Measurements from ENCODE around the gene ERFL. TPM values are rescaled to one million over a fixed set of nuclear protein-coding genes. Genes with fewer than 3 reads are reported as not detected.

The ERFL gene
- total RNA-seq, 5 donors from 2014 or later (not counting 1 experiment from before 2014, with no cell fraction given), result 5.9 to 8.5 (median 6.3) TPM

DNA sequence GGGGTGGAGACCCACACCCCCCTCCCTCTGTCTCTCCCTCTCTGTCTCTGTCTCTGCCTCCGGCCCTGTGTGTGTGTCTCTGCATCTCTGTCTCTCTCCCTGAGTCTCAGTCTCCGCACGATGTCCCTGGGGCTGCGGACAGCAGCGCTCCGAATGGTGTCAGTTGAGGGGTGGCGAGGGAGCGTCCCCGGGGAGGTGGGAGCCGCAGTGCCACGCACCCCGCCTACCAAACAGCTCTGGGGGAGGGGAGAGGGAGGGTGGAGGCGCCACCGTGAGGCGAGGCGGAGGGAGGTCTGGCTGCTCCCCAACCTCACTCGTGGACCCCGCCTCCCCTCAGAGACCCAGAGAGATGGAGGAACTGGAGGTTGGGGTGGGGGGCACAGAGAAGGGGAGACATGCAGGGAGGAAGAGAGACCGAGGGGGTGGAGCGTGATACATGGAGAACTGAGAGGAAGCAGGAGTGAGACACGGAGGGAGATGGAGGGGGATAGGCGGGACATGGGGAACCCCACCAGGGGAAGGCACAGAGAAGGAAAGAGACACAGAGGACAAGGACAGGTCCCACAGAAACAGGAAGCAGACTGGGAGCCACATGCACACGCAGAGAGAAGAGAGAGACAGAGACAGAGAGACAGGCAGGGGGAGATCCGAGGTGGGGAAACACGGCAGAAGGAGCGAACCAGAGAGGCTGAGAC lies 7.2 kb downstream of the ERFL start:
- Histone ChIP-seq H3K27me3 (replicated peaks in 1 of 2; ENCODE audit: control insufficient read depth in 2 of 2, extremely low read depth in 1 of 2, insufficient read depth in 2 of 2, low read length in 1 of 2) (peaks cover 15 to 67% of the 10 kb centered on the region in 2 experiments), H3K27ac (ENCODE audit: low read length) (no peak overlapping the region), H3K9me3 (no peaks in the 10 kb centered on the region), H3K36me3 (ENCODE audit: control insufficient read depth in 2 of 2, extremely low read depth in 1 of 2, insufficient read depth in 1 of 2, low read length in 1 of 2) (no peaks in the 10 kb centered on the region), H3K4me3 (ENCODE audit: control insufficient read depth in 1 of 2, extremely low read depth in 1 of 2, low read length in 1 of 2) (no peak overlapping the region), H3K4me1 (ENCODE audit: control insufficient read depth in 1 of 2, extremely low read depth in 1 of 2, insufficient read depth in 2 of 2, low read length in 2 of 2) (peaks cover 14 to 33% of the 10 kb centered on the region in 2 experiments)
- H3K9me3 Mint-ChIP-seq, result no peaks in the 10 kb centered on the region
- ChIA-PET POLR2A (no interaction called here), CTCF (interaction anchor here in 1 of 2 donors (0.6 kb wide), 1 partner anchor 46 kb away, joined by 3 read pairs; no protein-coding TSS in a partner anchor)
- H3K4me1 Mint-ChIP-seq, result peaks cover 14 to 21% (median 17%) of the 10 kb centered on the region in 3 donors
- WGBS (ENCODE audit: insufficient coverage), result 58% methylated on average over 11 of the region's 26 CpGs
- H3K4me3 Mint-ChIP-seq, result peak overlapping the region in 2 of 3 donors; percentile 14 to 33
- ATAC-seq (replicated peaks in 1 of 4) (no peak), DNase-seq (no peak)
- peak overlapping the region in 1 of 2 donors; percentile 31 for H3K27ac Mint-ChIP-seq
- H3K27me3 Mint-ChIP-seq, result peaks cover 8% of the 10 kb centered on the region in 2 donors
- peaks cover 4% of the 10 kb centered on the region for H3K36me3 Mint-ChIP-seq

DNA sequence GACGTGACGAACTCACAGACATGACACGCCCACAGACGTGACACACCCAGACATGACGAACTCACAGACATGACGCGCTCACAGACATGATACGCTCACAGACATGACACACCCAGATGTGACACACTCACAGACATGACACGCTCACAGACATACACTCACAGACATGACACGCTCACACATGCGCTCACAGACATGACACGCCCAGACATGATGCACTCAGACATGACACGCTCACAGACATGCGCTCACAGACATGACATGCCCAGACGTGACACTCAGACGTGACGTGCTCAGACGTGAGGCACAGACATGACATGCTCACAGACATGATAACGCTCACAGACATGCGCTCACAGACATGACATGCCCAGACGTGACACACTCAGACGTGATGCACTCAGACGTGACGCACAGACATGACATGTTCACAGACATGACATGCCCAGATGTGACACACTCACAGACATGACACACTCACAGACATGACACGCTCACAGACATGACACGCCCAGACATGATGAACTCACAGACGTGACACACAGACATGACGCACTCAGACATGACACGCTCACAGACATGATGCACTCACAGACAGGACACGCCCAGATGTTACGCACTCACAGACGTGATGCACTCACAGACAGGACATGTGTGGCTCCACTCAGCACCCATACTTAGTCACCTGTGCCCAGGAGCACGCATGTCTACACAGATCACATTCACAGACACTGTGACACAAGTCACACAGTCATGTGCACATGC lies 8.1 kb downstream of the ERFL start:
- no peak for ATAC-seq (replicated peaks in 1 of 4)
- DNase-seq, result no peak
- no peak overlapping the region for H3K4me3 Mint-ChIP-seq
- Histone ChIP-seq H3K9me3 (no peaks in the 10 kb centered on the region), H3K27ac (ENCODE audit: low read length) (no peak overlapping the region), H3K36me3 (ENCODE audit: control insufficient read depth in 2 of 2, extremely low read depth in 1 of 2, insufficient read depth in 1 of 2, low read length in 1 of 2) (no peaks in the 10 kb centered on the region), H3K27me3 (replicated peaks in 1 of 2; ENCODE audit: control insufficient read depth in 2 of 2, extremely low read depth in 1 of 2, insufficient read depth in 2 of 2, low read length in 1 of 2) (peaks cover 15 to 74% of the 10 kb centered on the region in 2 experiments), H3K4me1 (ENCODE audit: control insufficient read depth in 1 of 2, extremely low read depth in 1 of 2, insufficient read depth in 2 of 2, low read length in 2 of 2) (peaks cover 20 to 42% of the 10 kb centered on the region in 2 experiments), H3K4me3 (ENCODE audit: control insufficient read depth in 1 of 2, extremely low read depth in 1 of 2, low read length in 1 of 2) (no peak overlapping the region)
- peaks cover 4% of the 10 kb centered on the region for H3K36me3 Mint-ChIP-seq
- peaks cover 8% of the 10 kb centered on the region in 2 donors for H3K27me3 Mint-ChIP-seq
- WGBS (ENCODE audit: insufficient coverage), result 98% methylated on average over 32 of the region's 33 CpGs
- ChIA-PET POLR2A (no interaction called here), CTCF (no interaction called here)
- H3K27ac Mint-ChIP-seq, result no peak overlapping the region
- peaks cover 14 to 21% (median 17%) of the 10 kb centered on the region in 3 donors for H3K4me1 Mint-ChIP-seq
- no peaks in the 10 kb centered on the region for H3K9me3 Mint-ChIP-seq

DNA sequence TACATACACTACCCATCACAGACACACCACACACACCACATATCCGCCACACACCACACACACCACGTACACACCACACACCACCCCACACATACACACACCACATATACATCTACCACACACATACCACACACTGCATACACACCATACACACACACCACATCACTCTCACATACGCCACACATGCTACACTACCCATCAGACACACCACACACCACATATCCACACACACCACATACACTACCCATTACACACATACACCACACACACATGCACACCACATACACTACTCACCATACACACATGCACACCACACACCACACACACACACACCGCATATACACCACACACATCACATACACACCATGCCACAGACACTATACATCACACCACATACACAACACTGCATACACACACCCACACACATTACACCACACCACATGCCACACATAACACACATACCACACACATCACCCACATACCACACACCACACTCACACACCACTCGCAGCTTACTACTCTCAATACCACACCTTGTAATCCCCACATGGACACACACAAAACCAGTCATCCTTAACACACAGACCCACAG lies 9.5 kb downstream of the ERFL start:
- Mint-ChIP-seq H3K4me3 (no peak overlapping the region), H3K27me3 (peaks cover 11 to 12% of the 10 kb centered on the region in 2 donors), H3K9me3 (no peaks in the 10 kb centered on the region), H3K36me3 (peaks cover 4% of the 10 kb centered on the region), H3K4me1 (peaks cover 20 to 31% (median 21%) of the 10 kb centered on the region in 3 donors), H3K27ac (no peak overlapping the region)
- Histone ChIP-seq H3K4me1 (ENCODE audit: control insufficient read depth in 1 of 2, extremely low read depth in 1 of 2, insufficient read depth in 2 of 2, low read length in 2 of 2) (peaks cover 26 to 53% of the 10 kb centered on the region in 2 experiments), H3K27ac (ENCODE audit: low read length) (no peak overlapping the region), H3K4me3 (ENCODE audit: control insufficient read depth in 1 of 2, extremely low read depth in 1 of 2, low read length in 1 of 2) (no peak overlapping the region), H3K9me3 (no peaks in the 10 kb centered on the region), H3K36me3 (ENCODE audit: control insufficient read depth in 2 of 2, extremely low read depth in 1 of 2, insufficient read depth in 1 of 2, low read length in 1 of 2) (no peaks in the 10 kb centered on the region), H3K27me3 (replicated peaks in 1 of 2; ENCODE audit: control insufficient read depth in 2 of 2, extremely low read depth in 1 of 2, insufficient read depth in 2 of 2, low read length in 1 of 2) (peaks cover 15 to 83% of the 10 kb centered on the region in 2 experiments)
- WGBS (ENCODE audit: insufficient coverage), result 92% methylated on average over 5 of the region's 5 CpGs
- ATAC-seq (replicated peaks in 1 of 4), result no peak
- ChIA-PET CTCF (no interaction called here), POLR2A (interaction anchor here in 1 of 2 donors (0.6 kb wide), 1 partner anchor 10 kb away, joined by 5 read pairs; no protein-coding TSS in a partner anchor)
- no peak for DNase-seq

DNA sequence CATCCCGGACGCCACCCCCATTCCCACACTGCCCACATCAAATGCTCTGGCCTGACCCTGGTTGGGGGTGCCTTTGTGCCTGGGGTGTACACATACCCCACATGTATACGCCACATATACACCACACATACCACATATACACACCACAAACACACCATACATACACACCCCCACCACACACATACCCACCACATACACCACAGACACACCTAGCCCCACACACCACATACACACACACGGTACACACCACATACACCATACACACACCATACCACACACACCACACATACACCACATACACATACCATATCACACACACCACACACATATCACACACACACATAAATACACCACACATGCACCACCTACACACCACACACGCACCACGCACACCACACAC lies 10.2 kb downstream of the ERFL start:
- H3K36me3 ChIP-seq (ENCODE audit: control insufficient read depth in 2 of 2, extremely low read depth in 1 of 2, insufficient read depth in 1 of 2, low read length in 1 of 2), result no peaks in the 10 kb centered on the region
- no peak overlapping the region for H3K27ac Mint-ChIP-seq
- H3K4me3 Mint-ChIP-seq, result no peak overlapping the region
- peaks cover 22 to 29% (median 22%) of the 10 kb centered on the region in 3 donors for H3K4me1 Mint-ChIP-seq
- H3K9me3 Mint-ChIP-seq, result no peaks in the 10 kb centered on the region
- peaks cover 9 to 11% of the 10 kb centered on the region in 2 donors for H3K27me3 Mint-ChIP-seq
- no peak overlapping the region for H3K4me3 ChIP-seq (ENCODE audit: control insufficient read depth in 1 of 2, extremely low read depth in 1 of 2, low read length in 1 of 2)
- no peak overlapping the region for H3K27ac ChIP-seq (ENCODE audit: low read length)
- no peaks in the 10 kb centered on the region for H3K9me3 ChIP-seq
- CTCF ChIA-PET, result no interaction called here
- peaks cover 4% of the 10 kb centered on the region for H3K36me3 Mint-ChIP-seq
- ATAC-seq (replicated peaks in 1 of 4), result no peak
- no peak for DNase-seq
- POLR2A ChIA-PET, result no interaction called here
- 81% methylated on average over 4 of the region's 6 CpGs for WGBS (ENCODE audit: insufficient coverage)
- H3K27me3 ChIP-seq (replicated peaks in 1 of 2; ENCODE audit: control insufficient read depth in 2 of 2, extremely low read depth in 1 of 2, insufficient read depth in 2 of 2, low read length in 1 of 2), result peaks cover 15 to 90% of the 10 kb centered on the region in 2 experiments
- peaks cover 28 to 60% of the 10 kb centered on the region in 2 experiments for H3K4me1 ChIP-seq (ENCODE audit: control insufficient read depth in 1 of 2, extremely low read depth in 1 of 2, insufficient read depth in 2 of 2, low read length in 2 of 2)

DNA sequence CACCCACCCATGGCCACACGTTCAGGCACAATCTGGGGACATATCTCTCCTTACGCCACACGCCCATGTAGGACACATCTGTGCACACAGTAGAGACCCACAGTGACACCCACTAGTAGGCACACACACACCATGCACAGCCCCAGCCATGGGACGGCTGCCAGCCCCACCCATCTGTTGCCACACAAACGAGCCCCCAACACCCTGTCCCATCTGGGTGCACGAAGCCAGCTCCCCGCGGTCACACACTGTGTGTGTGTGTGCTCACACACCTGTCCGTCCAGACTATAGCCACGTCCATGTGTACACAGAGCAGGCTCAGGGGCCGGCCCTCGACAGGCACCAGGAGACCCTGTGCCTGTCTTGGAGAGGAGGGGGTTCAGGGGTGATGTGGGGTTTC lies 10.6 kb downstream of the ERFL start:
- ATAC-seq (replicated peaks in 1 of 4), result no peak
- Histone ChIP-seq H3K4me3 (ENCODE audit: control insufficient read depth in 1 of 2, extremely low read depth in 1 of 2, low read length in 1 of 2) (no peak overlapping the region), H3K4me1 (ENCODE audit: control insufficient read depth in 1 of 2, extremely low read depth in 1 of 2, insufficient read depth in 2 of 2, low read length in 2 of 2) (peaks cover 28 to 64% of the 10 kb centered on the region in 2 experiments), H3K27ac (ENCODE audit: low read length) (no peak overlapping the region), H3K36me3 (ENCODE audit: control insufficient read depth in 2 of 2, extremely low read depth in 1 of 2, insufficient read depth in 1 of 2, low read length in 1 of 2) (no peaks in the 10 kb centered on the region), H3K9me3 (no peaks in the 10 kb centered on the region), H3K27me3 (replicated peaks in 1 of 2; ENCODE audit: control insufficient read depth in 2 of 2, extremely low read depth in 1 of 2, insufficient read depth in 2 of 2, low read length in 1 of 2) (peaks cover 15 to 94% of the 10 kb centered on the region in 2 experiments)
- Mint-ChIP-seq H3K9me3 (no peaks in the 10 kb centered on the region), H3K4me1 (peaks cover 23 to 29% (median 23%) of the 10 kb centered on the region in 3 donors), H3K36me3 (peaks cover 4% of the 10 kb centered on the region), H3K27me3 (peaks cover 8 to 10% of the 10 kb centered on the region in 2 donors), H3K4me3 (no peak overlapping the region), H3K27ac (no peak overlapping the region)
- CTCF ChIA-PET, result no interaction called here
- POLR2A ChIA-PET, result no interaction called here
- WGBS (ENCODE audit: insufficient coverage), result 83% methylated on average over 4 of the region's 12 CpGs
- DNase-seq, result no peak

DNA sequence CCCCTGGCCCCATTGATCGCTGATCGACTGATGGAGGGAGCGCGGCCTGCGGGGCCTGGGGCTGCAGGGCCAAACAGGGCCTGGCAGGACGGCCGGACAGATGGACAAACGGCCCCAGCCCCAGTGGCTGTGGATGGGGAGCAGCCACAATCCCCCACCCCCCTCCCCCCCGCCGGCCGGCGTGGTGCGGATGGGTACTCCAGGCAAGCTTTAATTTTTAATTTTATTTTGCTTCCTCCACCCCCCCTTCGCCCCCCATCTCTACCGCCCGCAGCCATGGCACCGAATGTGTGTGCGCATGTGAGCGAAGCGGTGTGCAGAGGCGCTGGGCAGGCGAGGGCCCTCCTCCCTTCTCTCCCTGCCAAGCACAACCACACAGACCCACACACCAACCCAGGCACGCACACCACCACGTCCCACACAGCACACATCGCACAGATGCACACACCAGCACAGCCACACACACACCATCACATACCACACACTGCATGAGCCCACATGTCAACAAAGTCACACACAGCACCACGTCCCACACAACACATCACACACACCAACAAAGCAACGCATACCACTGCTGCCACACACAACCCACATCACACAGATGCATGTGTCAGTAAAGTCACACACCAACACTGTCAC lies 12.4 kb downstream of the ERFL start:
- H3K36me3 Mint-ChIP-seq, result no peaks in the 10 kb centered on the region
- Histone ChIP-seq H3K4me3 (ENCODE audit: control insufficient read depth in 1 of 2, extremely low read depth in 1 of 2, low read length in 1 of 2) (peak overlapping the region in 1 of 2 donors; percentile 20), H3K4me1 (ENCODE audit: control insufficient read depth in 1 of 2, extremely low read depth in 1 of 2, insufficient read depth in 2 of 2, low read length in 2 of 2) (peaks cover 27 to 66% of the 10 kb centered on the region in 2 experiments), H3K27me3 (replicated peaks in 1 of 2; ENCODE audit: control insufficient read depth in 2 of 2, extremely low read depth in 1 of 2, insufficient read depth in 2 of 2, low read length in 1 of 2) (peaks cover 15 to 90% of the 10 kb centered on the region in 2 experiments), H3K27ac (ENCODE audit: low read length) (no peak overlapping the region), H3K36me3 (ENCODE audit: control insufficient read depth in 2 of 2, extremely low read depth in 1 of 2, insufficient read depth in 1 of 2, low read length in 1 of 2) (no peaks in the 10 kb centered on the region), H3K9me3 (no peaks in the 10 kb centered on the region)
- peak in 3 of 35 experiments; percentile 22 to 40 (median 33) for DNase-seq
- POLR2A ChIA-PET, result no interaction called here
- WGBS (ENCODE audit: insufficient coverage), result 22% methylated on average over 19 of the region's 27 CpGs
- peak; percentile 26 to 30 (median 28) for ATAC-seq (replicated peaks in 1 of 4)
- H3K27ac Mint-ChIP-seq, result no peak overlapping the region
- CTCF ChIA-PET, result no interaction called here
- H3K9me3 Mint-ChIP-seq, result no peaks in the 10 kb centered on the region
- peaks cover 4 to 15% of the 10 kb centered on the region in 2 donors for H3K27me3 Mint-ChIP-seq
- peaks cover 30 to 32% (median 31%) of the 10 kb centered on the region in 3 donors for H3K4me1 Mint-ChIP-seq
- no peak overlapping the region for H3K4me3 Mint-ChIP-seq
